HepG2 (cell line): Measurements from ENCODE around the gene AGMO. TPM values are rescaled to one million over a fixed set of nuclear protein-coding genes. Genes with fewer than 3 reads are reported as not detected.

Experiments
- ATAC-seq: fragments of 200-7000 bp; cut with Tn5 transposase; 3 replicates; pipeline ENCODE4 v1.9.1; 2020; ENCODE audit warnings: mild to moderate bottlenecking, moderate library complexity
- BruUV-seq: library from RNA; stranded (reverse); fragments of 400-500 nt; replicated peaks from 2 replicates; lab custom pipeline; 2021; lab: Mats Ljungman, UMichigan
- CTCF ChIA-PET: fragments of 300-600 bp; formaldehyde crosslinking; extraction: SDS; loops from one replicate; lab custom pipeline; 2021; ENCODE audit warnings: low total read pairs, inconsistent platforms, low intra/inter-chr PET ratio; lab: Yijun Ruan, JAX
- POLR2A ChIA-PET: fragments of 350-600 bp; sonication (Branson Sonifier 250); formaldehyde crosslinking; loops from one replicate; lab custom pipeline; 2020; ENCODE audit warnings: antibody characterized with exemption, inconsistent platforms; lab: Yijun Ruan, JAX
- DNase-seq: peaks from one replicate; pipeline ENCODE4 v3.0.0-alpha.2; 2015; ENCODE audit warnings: low spot score
- FAIRE-seq: peaks from 3 replicates; lab custom pipeline; 2011; peaks lifted over from hg19 to GRCh38; lab: Jason Lieb, UNC
- H2AFZ ChIP-seq: one replicate; pipeline ENCODE4 v1.6.1; 2011; ENCODE audit warnings: low read length, inconsistent platforms
- H3K27ac ChIP-seq: fragments of 300-600 bp; 3 replicates; pipeline ENCODE4 v1.8.0; 2011; ENCODE audit warnings: mixed run types, mild to moderate bottlenecking, mixed read lengths, low read length, inconsistent platforms; ENCODE audit not compliant: insufficient read depth; ENCODE audit errors: extremely low read length
- H3K27me3 ChIP-seq, 2 experiments: fragments of 200-600 bp in 1 of 2; 2 replicates in 1 of 2; 3 replicates in 1 of 2; pipeline versions ENCODE4 v1.6.0 to v1.8.0; 2011; ENCODE audit warnings: low read length in 2 of 2, mild to moderate bottlenecking in 2 of 2, moderate library complexity in 2 of 2, inconsistent platforms in 1 of 2; ENCODE audit not compliant: insufficient read depth in 2 of 2, control insufficient read depth in 1 of 2
- H3K36me3 ChIP-seq, 2 experiments: fragments of 200-600 bp in 1 of 2; replicated peaks in 1 of 2; 2 replicates in 1 of 2; 3 replicates in 1 of 2; pipeline versions ENCODE4 v1.5.1 to v1.8.0; 2011; ENCODE audit warnings: low read length in 2 of 2, inconsistent platforms in 1 of 2; ENCODE audit not compliant: insufficient read depth in 2 of 2, control insufficient read depth in 1 of 2
- H3K4me1 ChIP-seq: 2 replicates; pipeline ENCODE4 v1.5.1; 2012; ENCODE audit warnings: low read length, inconsistent platforms; ENCODE audit not compliant: insufficient read depth
- H3K4me2 ChIP-seq: 2 replicates; pipeline ENCODE4 v1.6.0; 2011; ENCODE audit warnings: low read depth, low read length, inconsistent platforms
- H3K4me3 ChIP-seq, 3 experiments: fragments of 200-600 bp in 1 of 3; sonication (generic), shearing (Covaris generic) in 1 of 3; replicated peaks in 1 of 3; 2 replicates each; pipeline ENCODE4 v1.5.1; 2011 to 2016; ENCODE audit warnings: low read length in 3 of 3, inconsistent platforms in 2 of 3, low read depth in 2 of 3, mild to moderate bottlenecking in 2 of 3, control low read depth in 1 of 3, mixed read lengths in 1 of 3; ENCODE audit not compliant: insufficient read depth in 1 of 3
- H3K79me2 ChIP-seq: one replicate; pipeline ENCODE4 v1.6.1; 2011; ENCODE audit warnings: low read length, inconsistent platforms; ENCODE audit not compliant: insufficient read depth
- H3K9ac ChIP-seq: 2 replicates; pipeline ENCODE4 v1.6.0; 2011; ENCODE audit warnings: mild to moderate bottlenecking, low read depth, low read length, inconsistent platforms; ENCODE audit not compliant: insufficient read depth
- H3K9me3 ChIP-seq: 2 replicates; pipeline ENCODE4 v1.5.1; 2012; ENCODE audit warnings: mild to moderate bottlenecking, low read length
- H4K20me1 ChIP-seq: 2 replicates; pipeline ENCODE4 v1.6.0; 2011; ENCODE audit warnings: inconsistent platforms, mild to moderate bottlenecking, low read length, moderate library complexity; ENCODE audit not compliant: insufficient read depth
- CEBPB ChIP-seq: IDR thresholded peaks from 2 replicates; pipeline ENCODE4 v1.6.1; 2011; ENCODE audit warnings: low read depth, low read length, improper control_type of control experiment, borderline replicate concordance
- HNF4A ChIP-seq: sonication (generic); formaldehyde crosslinking; IDR thresholded peaks from 2 replicates; pipeline ENCODE4 v1.4.0; 2020; ENCODE audit warnings: missing genetic modification reagents
- IKZF5 ChIP-seq: IDR thresholded peaks from 2 replicates; pipeline ENCODE4 v1.6.1; 2018; ENCODE audit warnings: missing genetic modification reagents, mild to moderate bottlenecking, missing compliant biosample characterization
- KLF11 ChIP-seq: IDR thresholded peaks from 2 replicates; pipeline ENCODE4 v1.6.1; 2016; ENCODE audit warnings: missing compliant biosample characterization
- MYC ChIP-seq: sonication (generic); formaldehyde crosslinking; IDR thresholded peaks from 2 replicates; pipeline ENCODE4 v1.9.0; 2021; ENCODE audit warnings: missing genetic modification reagents, borderline replicate concordance
- NBN ChIP-seq: fragments of 450-650 bp; conservative IDR thresholded peaks from 2 replicates; pipeline ENCODE4 v1.6.1; 2017
- NFIC ChIP-seq: IDR thresholded peaks from 2 replicates; pipeline ENCODE4 v1.6.1; 2012; ENCODE audit warnings: mild to moderate bottlenecking, low read length, inconsistent platforms
- PRDM10 ChIP-seq: sonication (generic); formaldehyde crosslinking; IDR thresholded peaks from 2 replicates; pipeline ENCODE4 v1.4.0; 2020; ENCODE audit warnings: low read depth, missing genetic modification reagents
- RCOR2 ChIP-seq: IDR thresholded peaks from 2 replicates; pipeline ENCODE4 v1.6.1; 2016; ENCODE audit warnings: missing biosample characterization, missing genetic modification reagents
- REL ChIP-seq: sonication (generic); formaldehyde crosslinking; conservative IDR thresholded peaks from 2 replicates; pipeline ENCODE4 v1.8.0; 2022; ENCODE audit warnings: mild to moderate bottlenecking, missing genetic modification reagents, moderate library complexity
- ZBTB8A ChIP-seq: sonication (generic); formaldehyde crosslinking; IDR thresholded peaks from 2 replicates; pipeline ENCODE4 v1.4.0; 2020; ENCODE audit warnings: mild to moderate bottlenecking, low read depth, missing genetic modification reagents, borderline replicate concordance
- ZNF124 ChIP-seq: sonication (generic); formaldehyde crosslinking; IDR thresholded peaks from 2 replicates; pipeline ENCODE4 v1.4.0; 2020; ENCODE audit warnings: missing genetic modification reagents
- ZNF260 ChIP-seq: sonication (generic); formaldehyde crosslinking; IDR thresholded peaks from 2 replicates; pipeline ENCODE4 v1.4.0; 2020; ENCODE audit warnings: missing genetic modification reagents, low read depth, mild to moderate bottlenecking, borderline replicate concordance
- ZNF282 ChIP-seq: fragments of 450-650 bp; IDR thresholded peaks from 2 replicates; pipeline ENCODE4 v1.6.1; 2018; ENCODE audit not compliant: partially characterized antibody
- ZNF382 ChIP-seq: sonication (generic); formaldehyde crosslinking; IDR thresholded peaks from 2 replicates; pipeline ENCODE4 v1.5.0; 2020; ENCODE audit warnings: missing genetic modification reagents, mild to moderate bottlenecking, borderline replicate concordance
- WGBS: methylation state at CpG from one replicate; pipeline ENCODE4 v1.1.6; 2017; ENCODE audit warnings: low lambda C conversion rate; 5-methylcytosine and 5-hydroxymethylcytosine counted together
- in situ Hi-C: cut with HindIII; loops from 2 replicates; pipeline ENCODE4 v1.10.0; 2017; ENCODE audit warnings: low pct_unique_long_range_greater_than_20kb; ENCODE audit not compliant: extremely low pct_ligation_motif_present
- intact Hi-C: fragments of 100-400 bp; cut with micrococcal nuclease; formaldehyde crosslinking; loops from one replicate; pipeline ENCODE4 v1.10.0; 2022; ENCODE audit not compliant: unreplicated experiment
- polyA plus RNA-seq, 8 experiments: library from polyadenylated mRNA; depleted of rRNA in 3 of 8; stranded (reverse) in 7 of 8; unstranded in 1 of 8; fragments of >200 nt; fragmentation: Illumina TruSeq in 4 of 8; extraction: Trizol in 4 of 8; gene quantifications; 2 replicates each; pipeline versions ENCODE4 v1.2.1 to v1.2.3, GENCODE V29; 2011 to 2016; ENCODE audit warnings: low read depth in 4 of 8, missing spikeins in 1 of 8, mixed read lengths in 1 of 8; ENCODE audit not compliant: insufficient read depth in 1 of 8
- total RNA-seq, 5 experiments: library from RNA; depleted of rRNA; stranded (reverse); fragments of >200 nt; fragmentation: Illumina TruSeq; extraction: Trizol; gene quantifications; 2 replicates each; pipeline ENCODE4 v1.2.3, GENCODE V29; 2016; ENCODE audit warnings: low read depth in 1 of 5
- TF ChIP-seq, protein P1 (sequence below): sonication (generic); formaldehyde crosslinking; IDR thresholded peaks from 2 replicates; pipeline ENCODE4 v1.4.0; 2020; ENCODE audit warnings: missing genetic modification reagents, borderline replicate concordance

The AGMO gene
- total and polyA plus RNA-seq, 2 of the 13 experiments (the other 11 are each of a cell fraction or from before 2014, with no cell fraction given) = 0.22 to 0.50 TPM

DNA sequence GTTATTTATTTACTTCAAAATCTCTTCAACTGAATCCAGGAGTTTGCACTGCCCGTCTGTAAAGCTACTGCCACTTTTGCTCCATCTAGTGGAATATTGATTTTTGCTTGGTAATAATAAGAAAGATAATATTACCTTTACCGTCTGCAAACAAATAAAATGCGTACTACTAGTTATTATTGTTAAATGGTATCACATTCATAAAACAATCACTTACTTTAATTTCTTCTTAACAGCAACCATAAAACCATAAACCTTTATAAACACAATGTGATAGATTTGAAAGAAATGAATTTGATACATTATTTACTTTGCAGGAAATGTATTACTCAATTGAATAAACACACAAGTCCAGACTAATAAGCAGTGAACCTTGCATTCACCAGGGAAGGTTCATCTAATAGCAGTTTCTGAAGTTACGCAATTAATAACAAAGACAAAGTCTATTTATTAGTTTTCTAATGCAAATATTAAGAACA lies 6.4 kb downstream of the AGMO start:
- peak; percentile 3 for DNase-seq
- H3K9ac ChIP-seq = no peak overlapping the region
- H3K9me3 ChIP-seq = peaks cover 22% of the 10 kb centered on the region
- intact Hi-C loops = no loop called here
- no peak overlapping the region for H3K4me3 ChIP-seq
- TF ChIP-seq ZNF382 (CRISPR knock-in tag) (no peak), KLF11 (no peak), IKZF5 (no peak), RCOR2 (CRISPR knock-in tag) (no peak), NFIC (peak; percentile 26; the same call in 1 of the 2 replicates), ZNF124 (CRISPR knock-in tag) (no peak), ZBTB8A (CRISPR knock-in tag) (no peak), REL (CRISPR knock-in tag) (no peak), ZNF260 (no peak), CEBPB (peak; percentile 69), PRDM10 (CRISPR knock-in tag) (no peak), MYC (no peak), HNF4A (CRISPR knock-in tag) (0 out of 2 replicates have a peak, but pooled peaks have one; percentile 5), NBN (no peak), ZNF282 (no peak)
- TF ChIP-seq, protein P1, sequence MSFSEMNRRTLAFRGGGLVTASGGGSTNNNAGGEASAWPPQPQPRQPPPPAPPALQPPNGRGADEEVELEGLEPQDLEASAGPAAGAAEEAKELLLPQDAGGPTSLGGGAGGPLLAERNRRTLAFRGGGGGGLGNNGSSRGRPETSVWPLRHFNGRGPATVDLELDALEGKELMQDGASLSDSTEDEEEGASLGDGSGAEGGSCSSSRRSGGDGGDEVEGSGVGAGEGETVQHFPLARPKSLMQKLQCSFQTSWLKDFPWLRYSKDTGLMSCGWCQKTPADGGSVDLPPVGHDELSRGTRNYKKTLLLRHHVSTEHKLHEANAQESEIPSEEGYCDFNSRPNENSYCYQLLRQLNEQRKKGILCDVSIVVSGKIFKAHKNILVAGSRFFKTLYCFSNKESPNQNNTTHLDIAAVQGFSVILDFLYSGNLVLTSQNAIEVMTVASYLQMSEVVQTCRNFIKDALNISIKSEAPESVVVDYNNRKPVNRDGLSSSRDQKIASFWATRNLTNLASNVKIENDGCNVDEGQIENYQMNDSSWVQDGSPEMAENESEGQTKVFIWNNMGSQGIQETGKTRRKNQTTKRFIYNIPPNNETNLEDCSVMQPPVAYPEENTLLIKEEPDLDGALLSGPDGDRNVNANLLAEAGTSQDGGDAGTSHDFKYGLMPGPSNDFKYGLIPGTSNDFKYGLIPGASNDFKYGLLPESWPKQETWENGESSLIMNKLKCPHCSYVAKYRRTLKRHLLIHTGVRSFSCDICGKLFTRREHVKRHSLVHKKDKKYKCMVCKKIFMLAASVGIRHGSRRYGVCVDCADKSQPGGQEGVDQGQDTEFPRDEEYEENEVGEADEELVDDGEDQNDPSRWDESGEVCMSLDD (CRISPR knock-in tag) = no peak
- TF ChIP-seq, all 625 proteins: peak for 3
- WGBS = 39% methylated on average over 4 of the region's 4 CpGs
- POLR2A ChIA-PET = no interaction called here
- no peak for ATAC-seq
- Histone ChIP-seq H3K79me2 (no peaks in the 10 kb centered on the region), H2AFZ (no peak overlapping the region), H4K20me1 (no peaks in the 10 kb centered on the region), H3K4me2 (no peak overlapping the region), H3K36me3 (no peaks in the 10 kb centered on the region), H3K27ac (no peak overlapping the region), H3K4me1 (no peaks in the 10 kb centered on the region), H3K27me3 (no peaks in the 10 kb centered on the region)
- in situ Hi-C loops = no loop called here
- FAIRE-seq = no peak
- CTCF ChIA-PET = no interaction called here
- BruUV-seq = no TSS peak
